CD4-positive, alpha-beta T cell treated with Interferon alpha-2 for 1 hour (primary cell): Measurements from ENCODE around the gene EPB41L4A.
A peak's percentile ranks its signal among the peaks of the same experiment; 100 is the strongest.

Experiments
- DNase-seq, 2 donors: peaks; one replicate each; pipeline ENCODE4 v3.0.0-alpha.2; 2020 to 2022

Gene EPB41L4A

DNA sequence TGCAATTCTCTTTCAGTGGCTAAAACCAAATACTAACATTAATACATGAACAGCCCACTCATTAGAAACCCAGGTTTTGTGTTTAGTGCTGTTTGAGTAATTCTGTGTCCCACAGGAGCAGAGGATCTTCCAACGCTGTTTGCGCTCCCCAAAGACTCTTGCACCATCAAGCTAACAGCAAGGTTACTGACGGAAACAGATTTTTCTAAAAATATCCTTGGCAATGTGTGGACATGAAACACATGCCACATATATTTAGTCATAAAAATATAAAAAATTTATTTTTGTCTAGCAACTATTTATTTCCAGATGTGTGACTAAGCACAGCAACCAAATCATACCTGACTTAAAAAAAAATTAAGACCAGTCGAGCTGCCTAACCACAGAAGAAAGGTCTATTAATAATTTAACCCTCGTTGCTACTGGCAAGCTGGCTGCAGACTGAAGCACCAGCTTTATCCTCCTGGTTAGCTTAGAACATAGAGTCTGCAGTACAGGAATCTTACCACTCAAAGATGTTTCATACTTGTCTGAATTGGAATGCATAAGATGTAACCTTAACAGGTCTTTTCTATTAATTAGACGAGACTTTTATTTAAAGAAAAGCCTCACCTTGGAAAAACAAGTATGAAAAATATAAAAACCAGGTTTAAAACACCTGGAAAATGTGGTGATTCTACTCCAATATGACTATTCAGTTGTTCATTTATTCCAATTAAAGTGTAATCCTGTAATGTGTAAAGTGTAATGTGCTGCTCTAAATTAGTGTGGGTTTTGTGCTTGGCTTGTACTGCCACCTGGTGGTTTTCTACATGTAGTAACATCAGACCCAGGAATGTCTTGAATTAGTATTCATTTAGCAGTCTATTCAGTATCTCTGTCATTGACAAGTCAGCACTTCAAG is 272.5 kb downstream of the EPB41L4A start:
- peak; percentile 59 to 73 for DNase-seq

- no peak for DNase-seq
Observed at GRCh38 chr5:112143690-112144089, 275.4 kb downstream of the EPB41L4A start.

DNA sequence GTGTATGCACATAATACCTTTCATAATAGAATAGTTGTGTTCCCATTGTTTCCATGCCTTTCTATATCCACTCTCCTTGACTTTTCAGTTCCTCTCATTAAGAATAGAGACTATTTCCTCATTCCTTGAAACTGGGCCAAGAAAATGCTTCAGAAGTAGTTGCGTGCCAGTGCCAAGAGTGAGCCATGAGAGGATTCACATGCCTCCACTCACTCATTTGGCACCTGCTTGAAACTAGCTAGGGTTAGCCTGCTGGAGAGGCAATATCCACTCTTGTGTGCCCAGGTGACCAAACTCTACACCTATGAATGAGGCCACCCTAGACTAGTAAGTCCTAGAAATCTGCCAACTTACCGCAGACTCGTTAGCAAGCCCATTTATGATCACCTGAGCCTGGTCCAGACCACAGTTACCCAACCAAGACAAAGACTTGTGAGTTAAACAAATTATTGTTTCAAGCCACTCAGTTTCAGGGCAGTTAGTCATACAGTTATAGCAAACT is 276.3 kb downstream of the EPB41L4A start:
- DNase-seq: no peak

DNA sequence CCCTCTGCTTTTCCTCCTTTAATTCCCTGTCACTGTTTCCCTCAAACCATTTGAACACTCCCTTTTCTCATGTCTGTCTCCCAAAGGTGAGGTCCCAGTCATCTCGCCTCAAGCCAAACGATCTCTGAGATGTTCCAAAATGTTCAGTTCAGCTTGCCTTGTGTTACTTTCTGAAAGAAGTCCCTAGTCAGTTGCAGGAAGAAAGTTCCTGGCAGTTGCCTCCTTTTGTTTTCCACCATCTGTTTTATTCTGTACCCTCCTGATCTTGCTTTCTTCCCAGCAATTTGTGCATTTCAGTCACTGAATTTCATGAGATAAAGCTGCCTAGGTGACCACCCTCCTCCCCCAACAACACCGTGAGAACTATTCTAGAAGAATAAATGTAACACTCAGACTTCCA is 277.5 kb downstream of the EPB41L4A start:
- DNase-seq: no peak

DNA sequence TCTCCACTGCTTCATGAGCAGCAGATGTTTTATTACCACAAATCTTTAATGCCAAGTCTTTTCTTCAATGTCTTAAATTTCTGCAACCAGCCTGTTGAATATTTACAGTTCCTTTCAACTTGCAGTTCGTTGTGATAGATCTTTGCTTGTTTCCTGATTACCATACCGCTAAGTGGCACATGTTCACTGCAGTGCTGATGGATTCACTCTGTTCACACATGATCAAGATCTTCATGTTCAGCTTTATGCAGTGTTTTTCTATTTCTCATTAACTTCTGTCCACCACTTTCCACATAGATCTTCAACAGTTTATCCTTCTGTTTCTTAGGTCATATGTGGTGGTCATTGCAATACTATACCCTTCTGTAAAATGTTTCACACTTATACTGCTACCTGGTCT is 280.6 kb downstream of the EPB41L4A start:
- DNase-seq: no peak

- no peak for DNase-seq
Observed at GRCh38 chr5:112136773-112137172, 282.3 kb downstream of the EPB41L4A start.

- no peak for DNase-seq
Observed at GRCh38 chr5:112127861-112128260, 291.2 kb downstream of the EPB41L4A start.

GRCh38 chr5:112126982-112127381 is 292.1 kb downstream of the EPB41L4A start:
- no peak for DNase-seq

GRCh38 chr5:112125903-112126302 is 293.2 kb downstream of the EPB41L4A start:
- no peak for DNase-seq

DNA sequence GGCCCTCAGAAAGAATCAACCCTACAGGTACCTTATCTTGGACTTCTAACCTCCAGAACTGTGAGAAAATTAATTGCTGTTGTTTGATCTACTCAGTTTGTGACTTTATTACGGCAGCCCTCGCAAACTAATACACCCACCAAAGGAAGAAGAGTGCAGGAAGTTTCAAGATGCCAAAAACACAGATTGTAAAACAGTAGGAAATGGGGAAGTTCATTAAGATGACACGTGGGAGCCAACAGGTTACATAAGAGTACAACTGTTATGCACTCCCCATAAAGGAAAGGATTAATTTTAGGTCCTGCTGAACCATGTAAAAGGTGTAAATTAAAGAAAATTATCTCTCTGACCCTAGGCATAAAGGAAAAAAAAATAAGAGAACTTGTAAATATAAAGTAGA is 294.3 kb downstream of the EPB41L4A start:
- DNase-seq: no peak

GRCh38 chr5:112123086-112123485 is 296.0 kb downstream of the EPB41L4A start:
- DNase-seq: no peak

- no peak for DNase-seq
Observed at GRCh38 chr5:112122353-112122752, 296.7 kb downstream of the EPB41L4A start.

- no peak for DNase-seq
Observed at GRCh38 chr5:112121258-112121657, 297.8 kb downstream of the EPB41L4A start.

DNA sequence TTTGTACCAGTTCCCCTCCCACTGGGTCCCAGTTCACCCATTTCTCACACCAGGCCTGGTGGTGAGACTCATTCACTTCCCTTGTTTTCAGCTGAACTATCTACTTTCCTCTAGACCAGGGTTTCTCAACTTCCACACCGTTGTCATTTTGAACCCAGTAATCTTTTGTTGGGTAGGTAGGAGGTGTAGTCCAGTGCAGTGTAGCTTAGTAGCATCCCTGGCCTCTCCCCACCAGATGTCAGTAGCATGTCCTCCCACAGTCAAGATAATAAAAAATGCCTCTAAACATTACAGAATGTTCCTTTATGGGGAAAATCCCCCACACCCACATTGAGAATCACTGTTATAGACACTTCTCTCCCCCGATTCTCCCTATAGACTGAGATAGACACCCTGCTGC is 299.1 kb downstream of the EPB41L4A start:
- no peak for DNase-seq

- no peak for DNase-seq
Observed at GRCh38 chr5:112119508-112119907, 299.6 kb downstream of the EPB41L4A start.

GRCh38 chr5:112117551-112117950 is 301.5 kb downstream of the EPB41L4A start:
- DNase-seq: no peak

GRCh38 chr5:112116371-112116770 is 302.7 kb downstream of the EPB41L4A start:
- DNase-seq: no peak

DNA sequence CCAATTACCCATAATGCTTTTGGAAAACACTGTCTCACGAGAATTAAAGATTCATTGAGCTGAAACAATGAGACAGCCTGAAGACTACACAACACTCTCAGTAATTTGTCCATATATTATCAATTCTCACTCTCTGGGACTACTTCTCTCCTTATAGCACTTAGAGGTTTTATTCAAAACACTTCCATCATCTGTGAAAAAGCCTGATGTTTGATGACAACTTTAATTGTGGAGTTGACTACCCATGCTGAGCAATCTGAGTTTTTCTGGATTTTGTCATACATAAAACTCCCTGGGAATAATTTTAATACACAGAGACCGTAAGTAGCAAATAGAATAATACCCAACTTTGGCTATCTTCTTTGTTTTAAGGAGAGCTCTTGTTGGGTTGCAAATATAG is 305.5 kb downstream of the EPB41L4A start:
- DNase-seq: no peak
